NCI-H1694 treated with DMSO at 0.1 percent for 48 hours (cell line): ENCODE measurements around the gene CETN1.

Experiments used
- DNase-seq: peaks from one replicate; lab custom pipeline; 2025; lab: John Stamatoyannopoulos, UW

Gene CETN1

DNA sequence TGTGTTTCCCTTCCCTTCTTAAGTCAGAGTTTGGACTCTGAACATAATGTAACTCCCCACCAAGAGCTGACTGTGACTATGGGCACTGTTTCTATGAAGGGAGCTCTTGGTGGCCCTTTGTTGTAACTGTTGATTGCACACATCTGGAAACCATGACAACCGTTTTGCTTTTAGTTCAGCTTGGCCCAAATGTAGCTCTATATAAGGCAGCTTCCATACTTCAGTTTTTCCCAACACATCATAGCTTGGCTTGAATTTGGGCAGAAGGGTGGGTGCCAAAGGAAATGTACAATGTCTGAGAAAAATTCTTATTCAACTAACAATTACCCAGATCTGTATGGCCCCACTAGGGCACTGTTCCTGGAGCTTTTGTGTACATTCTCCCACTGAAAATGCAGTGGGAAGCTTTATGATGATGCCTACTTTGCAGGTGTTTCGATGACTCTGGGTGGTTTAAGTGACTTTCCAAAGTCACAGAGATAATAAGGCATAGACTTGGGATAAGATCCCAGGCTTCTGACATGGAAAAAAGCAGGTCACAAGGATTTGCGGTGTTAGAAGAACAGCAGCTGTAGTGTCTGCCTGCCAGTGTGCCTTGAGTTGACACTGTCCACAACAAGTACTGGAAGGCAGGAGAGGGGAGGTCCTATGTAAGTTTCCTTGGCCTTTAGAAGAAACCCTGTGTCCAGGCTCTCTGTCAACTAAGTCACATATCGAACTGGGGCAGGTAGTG is 2.4 kb upstream of the CETN1 start:
- no peak for DNase-seq

- no peak for DNase-seq
Measured at GRCh38 chr18:579238-579637, 942 bp upstream of the CETN1 start.

GRCh38 chr18:581096-581495 is 916 bp downstream of the CETN1 start:
- DNase-seq, result no peak

DNA sequence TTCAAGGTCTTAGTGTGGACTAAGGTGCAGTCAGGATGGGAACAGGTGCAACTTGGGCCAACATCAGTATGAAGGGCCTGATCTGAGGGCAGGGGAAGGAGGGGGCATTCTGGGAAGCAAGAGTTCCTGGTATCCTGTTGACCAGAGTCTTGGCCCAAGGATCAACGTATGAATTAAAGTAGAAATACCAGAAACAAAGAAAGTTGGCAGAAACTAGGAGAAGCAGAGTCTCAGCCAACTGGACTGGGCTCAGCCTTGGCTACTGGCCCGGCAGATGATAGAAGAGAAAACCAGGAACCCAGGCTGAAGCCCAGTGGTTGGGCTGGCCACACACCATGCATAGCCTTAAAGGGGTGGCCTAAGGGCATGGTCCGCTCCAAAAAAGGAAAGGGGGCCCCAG is 2.3 kb downstream of the CETN1 start:
- DNase-seq, result no peak

GRCh38 chr18:595068-595467 is 14.9 kb downstream of the CETN1 start:
- no peak for DNase-seq

DNA sequence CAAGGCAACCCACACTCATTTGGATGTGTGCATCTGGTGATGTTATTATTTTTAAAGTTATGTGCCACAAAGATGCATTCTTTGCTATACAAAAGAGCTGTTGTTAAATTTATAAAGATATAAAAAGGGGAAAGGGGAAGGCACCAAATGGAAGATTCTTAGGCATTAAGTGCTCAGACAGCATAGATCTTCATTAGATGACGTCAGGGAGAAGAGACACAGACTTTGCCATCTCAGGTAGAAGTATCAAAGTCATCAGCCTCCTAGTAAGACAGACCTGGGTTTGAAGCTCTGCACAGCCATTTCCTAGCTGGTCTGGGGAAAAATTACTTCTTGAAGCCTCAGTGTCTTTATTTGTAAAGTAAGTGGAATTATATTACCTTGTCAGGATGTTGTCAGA is 15.4 kb downstream of the CETN1 start:
- no peak for DNase-seq

DNA sequence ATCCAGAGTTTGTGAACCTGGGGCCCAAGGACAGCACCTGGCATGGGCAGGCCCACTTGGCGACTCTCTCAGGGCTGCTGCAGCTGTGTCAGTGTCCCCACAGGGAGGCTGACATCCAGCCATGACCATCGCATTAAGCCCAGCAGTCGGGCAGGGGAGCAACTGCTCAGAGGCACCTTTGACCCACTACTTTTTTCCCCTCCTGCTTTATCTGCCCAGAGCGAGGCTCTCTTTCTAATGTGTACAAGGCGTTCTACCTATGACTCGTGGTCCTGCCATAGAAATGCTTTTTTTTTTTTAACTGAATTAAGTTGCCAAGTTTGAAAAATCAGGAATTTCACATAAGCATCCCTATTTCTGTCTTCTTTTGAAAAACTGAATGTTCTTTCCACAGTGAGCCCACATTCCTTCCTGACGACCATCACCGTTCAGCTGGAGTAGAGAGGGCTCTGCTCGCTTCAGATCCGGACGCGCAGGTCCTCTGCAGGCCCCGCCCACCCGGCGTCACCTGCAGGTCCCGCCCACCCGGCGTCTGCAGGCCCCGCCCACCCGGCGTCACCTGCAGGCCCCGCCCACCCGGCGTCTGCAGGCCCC is 16.2 kb downstream of the CETN1 start:
- DNase-seq, result no peak

GRCh38 chr18:598124-598589 is 18.0 kb downstream of the CETN1 start:
- no peak for DNase-seq

DNA sequence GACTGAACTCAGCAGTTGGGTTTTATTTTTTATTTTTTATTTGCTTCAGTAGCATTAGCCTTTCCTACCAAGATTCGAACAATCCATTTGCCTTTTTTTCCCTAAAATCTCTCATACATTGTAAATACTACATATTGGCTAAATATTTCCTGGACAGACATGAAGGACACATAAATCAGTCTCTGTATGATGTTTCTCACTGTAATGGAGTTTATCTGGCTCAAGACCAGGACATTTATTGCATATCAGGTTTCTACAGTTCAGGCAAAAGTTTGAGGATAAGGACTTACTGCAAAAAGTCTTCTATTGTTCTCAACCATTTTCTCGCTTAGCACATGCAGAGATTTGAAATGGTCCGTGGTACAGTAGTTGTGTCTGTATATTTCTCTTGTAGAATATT is 19.9 kb downstream of the CETN1 start:
- DNase-seq, result no peak

DNA sequence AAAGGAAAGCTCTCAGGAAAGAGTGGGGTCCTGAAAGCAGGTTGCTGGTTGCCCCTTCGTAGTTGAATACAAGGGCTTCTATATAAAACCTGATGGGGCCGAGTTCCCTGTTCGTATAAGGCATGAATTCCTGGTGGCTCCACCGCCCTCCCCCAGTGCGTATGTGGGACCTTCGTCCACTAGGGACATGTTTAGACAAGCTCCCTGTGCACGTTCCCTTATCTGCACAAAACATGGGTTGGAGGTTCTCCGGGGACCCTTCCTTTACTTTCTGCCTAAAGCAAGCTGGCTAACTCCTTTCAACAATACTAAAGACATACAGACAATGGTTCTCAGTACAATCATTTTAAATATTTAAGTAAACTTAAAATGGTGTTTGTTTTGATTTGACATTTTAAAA is 24.6 kb downstream of the CETN1 start:
- DNase-seq, result no peak

DNA sequence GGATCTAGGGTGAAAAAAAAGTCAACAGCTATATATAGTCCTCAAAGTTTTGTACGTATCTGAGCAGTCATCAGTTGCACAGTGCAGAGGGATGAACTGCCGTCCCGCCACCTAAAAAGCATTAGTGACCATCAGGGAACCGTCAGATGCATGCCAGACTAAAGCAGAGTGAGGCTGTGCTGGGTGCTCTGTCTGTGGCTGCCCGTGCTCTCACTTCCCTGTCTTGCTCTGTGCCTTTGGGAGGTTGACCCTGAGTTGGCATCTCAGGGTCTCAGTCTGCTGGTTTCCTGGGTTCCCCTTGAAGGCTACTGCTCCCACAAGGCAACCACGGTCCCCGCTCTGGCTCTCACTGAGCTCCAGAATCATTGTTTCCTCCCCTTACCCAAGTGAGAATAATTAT is 27.8 kb downstream of the CETN1 start:
- no peak for DNase-seq

DNA sequence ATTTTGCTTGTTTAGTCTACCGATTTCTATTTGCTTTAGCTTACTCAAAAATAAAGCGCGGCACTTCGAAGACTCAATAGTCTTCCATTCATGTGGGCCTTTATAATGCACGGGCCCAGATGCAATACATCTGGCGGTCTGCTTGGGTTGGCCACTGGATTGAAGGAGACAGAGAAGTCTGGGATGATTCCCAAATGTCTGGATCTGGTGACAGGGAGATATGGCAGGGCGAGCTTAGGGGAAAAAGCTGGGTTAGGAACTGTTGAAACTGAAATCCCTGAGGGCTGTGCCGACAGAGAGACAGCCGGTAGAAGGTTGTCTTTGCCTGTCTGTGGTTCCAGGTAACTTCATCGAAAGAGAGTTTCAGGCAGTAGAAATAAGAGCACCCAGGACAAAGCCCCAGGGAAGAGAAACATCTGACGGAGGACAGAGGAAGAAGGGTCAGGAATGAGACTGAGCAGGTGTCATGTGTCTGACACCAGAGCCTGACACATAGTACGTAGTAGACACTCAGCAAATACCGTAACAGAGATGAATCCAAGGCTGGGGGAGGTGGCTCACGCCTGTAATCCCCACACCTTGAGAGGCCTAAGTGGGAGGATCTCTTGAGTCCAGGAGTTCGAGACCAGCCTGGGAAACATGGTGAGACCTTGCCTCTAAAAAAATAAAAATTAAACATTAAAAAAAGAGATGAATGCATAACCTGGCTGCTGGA is 30.2 kb downstream of the CETN1 start:
- no peak for DNase-seq

- DNase-seq, result no peak
Measured at GRCh38 chr18:612156-612555, 32.0 kb downstream of the CETN1 start.

- DNase-seq, result no peak
Measured at GRCh38 chr18:614193-614592, 34.0 kb downstream of the CETN1 start.

- DNase-seq, result no peak
Measured at GRCh38 chr18:615092-615521, 34.9 kb downstream of the CETN1 start.

- DNase-seq, result no peak
Measured at GRCh38 chr18:615773-616172, 35.6 kb downstream of the CETN1 start.

GRCh38 chr18:616380-616995 is 36.3 kb downstream of the CETN1 start:
- DNase-seq, result peak; percentile 59

GRCh38 chr18:617970-618504 is 37.9 kb downstream of the CETN1 start:
- DNase-seq, result no peak

- no peak for DNase-seq
Measured at GRCh38 chr18:618618-619017, 38.4 kb downstream of the CETN1 start.

- no peak for DNase-seq
Measured at GRCh38 chr18:621291-622043, 41.3 kb downstream of the CETN1 start.

DNA sequence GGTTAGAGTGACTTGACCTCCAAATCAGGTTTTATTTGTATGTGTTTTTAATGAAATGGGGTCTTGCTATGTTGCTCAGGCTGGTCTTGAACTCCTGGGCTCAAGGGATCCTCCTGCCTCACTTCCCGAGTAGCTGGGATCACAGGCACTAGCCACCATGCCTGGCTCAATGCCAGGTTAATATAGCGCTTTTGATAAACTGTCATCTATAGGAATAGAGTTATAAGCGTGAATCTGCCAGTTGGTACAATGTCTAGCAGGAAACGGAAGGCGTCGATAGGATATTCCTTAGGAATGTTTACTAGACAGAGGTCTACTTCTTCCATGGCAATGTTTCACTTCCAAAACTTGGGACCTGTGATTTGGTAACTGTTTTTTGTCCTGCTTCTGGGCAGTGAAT is 42.1 kb downstream of the CETN1 start:
- no peak for DNase-seq
